ENCODE data around the gene ARHGAP10.

DNA sequence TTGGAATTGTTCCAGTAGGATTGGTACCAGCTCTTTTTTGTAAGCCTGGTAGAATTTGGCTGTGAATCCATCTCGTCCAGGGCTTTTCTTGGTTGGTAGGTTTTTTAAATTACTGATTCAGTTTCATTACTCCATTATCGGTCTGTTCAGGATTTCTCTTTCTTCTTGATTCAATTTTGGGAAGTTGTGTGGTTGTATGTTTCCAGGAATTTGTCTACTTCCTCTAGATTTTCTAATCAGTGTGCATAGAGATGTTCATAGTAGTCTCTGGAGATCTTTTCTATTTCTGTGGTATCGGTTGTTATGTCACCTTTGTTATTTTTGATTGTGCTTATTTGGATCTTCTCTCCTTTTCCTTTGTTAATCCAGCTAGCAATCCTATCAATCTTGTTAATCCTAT is 248.7 kb downstream of the ARHGAP10 start:
- TF ChIP-seq, protein P1, sequence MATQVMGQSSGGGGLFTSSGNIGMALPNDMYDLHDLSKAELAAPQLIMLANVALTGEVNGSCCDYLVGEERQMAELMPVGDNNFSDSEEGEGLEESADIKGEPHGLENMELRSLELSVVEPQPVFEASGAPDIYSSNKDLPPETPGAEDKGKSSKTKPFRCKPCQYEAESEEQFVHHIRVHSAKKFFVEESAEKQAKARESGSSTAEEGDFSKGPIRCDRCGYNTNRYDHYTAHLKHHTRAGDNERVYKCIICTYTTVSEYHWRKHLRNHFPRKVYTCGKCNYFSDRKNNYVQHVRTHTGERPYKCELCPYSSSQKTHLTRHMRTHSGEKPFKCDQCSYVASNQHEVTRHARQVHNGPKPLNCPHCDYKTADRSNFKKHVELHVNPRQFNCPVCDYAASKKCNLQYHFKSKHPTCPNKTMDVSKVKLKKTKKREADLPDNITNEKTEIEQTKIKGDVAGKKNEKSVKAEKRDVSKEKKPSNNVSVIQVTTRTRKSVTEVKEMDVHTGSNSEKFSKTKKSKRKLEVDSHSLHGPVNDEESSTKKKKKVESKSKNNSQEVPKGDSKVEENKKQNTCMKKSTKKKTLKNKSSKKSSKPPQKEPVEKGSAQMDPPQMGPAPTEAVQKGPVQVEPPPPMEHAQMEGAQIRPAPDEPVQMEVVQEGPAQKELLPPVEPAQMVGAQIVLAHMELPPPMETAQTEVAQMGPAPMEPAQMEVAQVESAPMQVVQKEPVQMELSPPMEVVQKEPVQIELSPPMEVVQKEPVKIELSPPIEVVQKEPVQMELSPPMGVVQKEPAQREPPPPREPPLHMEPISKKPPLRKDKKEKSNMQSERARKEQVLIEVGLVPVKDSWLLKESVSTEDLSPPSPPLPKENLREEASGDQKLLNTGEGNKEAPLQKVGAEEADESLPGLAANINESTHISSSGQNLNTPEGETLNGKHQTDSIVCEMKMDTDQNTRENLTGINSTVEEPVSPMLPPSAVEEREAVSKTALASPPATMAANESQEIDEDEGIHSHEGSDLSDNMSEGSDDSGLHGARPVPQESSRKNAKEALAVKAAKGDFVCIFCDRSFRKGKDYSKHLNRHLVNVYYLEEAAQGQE (IDR thresholded peaks at IDR 0.05; ENCODE audit: insufficient read depth in 1 of 2, low read depth in 2 of 2, low read length in 1 of 2), result no peak
- TF ChIP-seq, protein P2, sequence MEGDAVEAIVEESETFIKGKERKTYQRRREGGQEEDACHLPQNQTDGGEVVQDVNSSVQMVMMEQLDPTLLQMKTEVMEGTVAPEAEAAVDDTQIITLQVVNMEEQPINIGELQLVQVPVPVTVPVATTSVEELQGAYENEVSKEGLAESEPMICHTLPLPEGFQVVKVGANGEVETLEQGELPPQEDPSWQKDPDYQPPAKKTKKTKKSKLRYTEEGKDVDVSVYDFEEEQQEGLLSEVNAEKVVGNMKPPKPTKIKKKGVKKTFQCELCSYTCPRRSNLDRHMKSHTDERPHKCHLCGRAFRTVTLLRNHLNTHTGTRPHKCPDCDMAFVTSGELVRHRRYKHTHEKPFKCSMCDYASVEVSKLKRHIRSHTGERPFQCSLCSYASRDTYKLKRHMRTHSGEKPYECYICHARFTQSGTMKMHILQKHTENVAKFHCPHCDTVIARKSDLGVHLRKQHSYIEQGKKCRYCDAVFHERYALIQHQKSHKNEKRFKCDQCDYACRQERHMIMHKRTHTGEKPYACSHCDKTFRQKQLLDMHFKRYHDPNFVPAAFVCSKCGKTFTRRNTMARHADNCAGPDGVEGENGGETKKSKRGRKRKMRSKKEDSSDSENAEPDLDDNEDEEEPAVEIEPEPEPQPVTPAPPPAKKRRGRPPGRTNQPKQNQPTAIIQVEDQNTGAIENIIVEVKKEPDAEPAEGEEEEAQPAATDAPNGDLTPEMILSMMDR (IDR thresholded peaks at IDR 0.05), result no peak
- no peak for TF ChIP-seq SIN3A (IDR thresholded peaks at IDR 0.05; ENCODE audit: borderline replicate concordance, insufficient read depth, low read depth, low read length)

Data from Panc1 (cell line).